Skeletal muscle tissue (tissue), 4 donors: ENCODE data around the gene PAK1IP1. TPM values are rescaled to one million over a fixed set of nuclear protein-coding genes. Genes with fewer than 3 reads are reported as not detected.

Source experiments
- H3K27ac ChIP-seq: one replicate; pipeline ENCODE4 v1.7.0; 2013; ENCODE audit warnings: mild to moderate bottlenecking, low read depth, low read length, inconsistent platforms
- H3K27me3 ChIP-seq, 3 donors: one replicate each; pipeline ENCODE4 v1.7.0; 2013; ENCODE audit warnings: low read length in 3 of 3; ENCODE audit not compliant: control insufficient read depth in 3 of 3, insufficient read depth in 3 of 3
- H3K36me3 ChIP-seq, 3 donors: one replicate each; pipeline ENCODE4 v1.7.0; 2013; ENCODE audit warnings: low read length in 3 of 3; ENCODE audit not compliant: control insufficient read depth in 3 of 3, insufficient read depth in 3 of 3
- H3K4me1 ChIP-seq, 3 donors: one replicate each; pipeline ENCODE4 v1.7.0; 2013; ENCODE audit warnings: low read length in 3 of 3, mild to moderate bottlenecking in 3 of 3; ENCODE audit not compliant: control insufficient read depth in 3 of 3, insufficient read depth in 3 of 3
- H3K4me3 ChIP-seq, 3 donors: one replicate each; pipeline ENCODE4 v1.7.0; 2013; ENCODE audit warnings: low read length in 3 of 3
- H3K9ac ChIP-seq, 3 donors: one replicate each; pipeline ENCODE4 v1.7.0; 2013; ENCODE audit warnings: low read length in 3 of 3, mild to moderate bottlenecking in 3 of 3, moderate library complexity in 2 of 3, low read depth in 1 of 3
- H3K9me3 ChIP-seq, 3 donors: one replicate each; pipeline ENCODE4 v1.7.0; 2013; ENCODE audit warnings: low read length in 3 of 3; ENCODE audit not compliant: control insufficient read depth in 3 of 3
- total RNA-seq: library from RNA; depleted of rRNA; stranded (reverse); fragments of >200 nt; gene quantifications from one replicate; pipeline ENCODE4 v1.2.3, GENCODE V29; 2014
- donor health status: Osteomylitis.

PAK1IP1 gene
- total RNA-seq, 1 donor from 2014 or later: 7.3 TPM

DNA sequence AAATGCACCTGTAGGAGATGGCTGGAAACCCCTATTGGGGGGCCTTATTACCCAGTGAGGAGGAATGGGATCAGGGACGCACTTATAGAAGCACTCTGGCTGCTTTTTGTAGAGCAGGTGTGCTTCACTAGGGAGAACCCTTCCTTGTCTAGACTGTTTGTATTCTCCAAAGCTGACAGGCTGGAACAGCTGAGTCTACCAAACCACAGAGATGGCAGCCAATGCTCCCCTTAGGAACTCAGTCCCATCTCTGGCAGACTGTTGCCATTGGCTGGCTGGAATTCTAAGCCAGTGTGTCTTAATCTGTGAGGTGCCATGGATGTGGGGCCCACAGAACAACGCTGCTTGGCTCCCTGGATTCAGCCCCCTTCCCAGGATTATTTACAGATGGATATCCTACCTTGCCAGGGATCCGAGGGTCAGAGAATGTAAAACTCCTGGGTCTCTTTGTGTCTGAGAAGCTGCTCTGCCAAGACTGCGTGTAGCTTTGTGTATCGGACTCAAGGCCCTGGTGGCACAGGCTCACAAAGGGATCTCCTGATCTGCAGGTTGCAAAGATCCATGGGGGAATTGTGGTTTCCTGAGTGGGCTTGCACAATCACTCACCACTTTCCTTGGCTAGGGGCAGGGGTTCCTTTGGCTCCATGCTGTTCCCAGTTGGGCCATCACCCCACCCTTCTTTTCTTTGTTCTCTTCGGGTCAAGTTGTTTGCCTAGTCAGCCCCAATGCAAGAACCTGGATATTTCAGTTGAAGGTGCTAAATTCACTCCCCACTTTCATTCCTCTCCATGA is 26.4 kb upstream of the PAK1IP1 start:
- Histone ChIP-seq H3K36me3 (no peaks in the 10 kb centered on the region), H3K4me1 (no peaks in the 10 kb centered on the region), H3K4me3 (no peak overlapping the region), H3K9me3 (no peaks in the 10 kb centered on the region), H3K27me3 (peaks cover 0 to 5% (median 3%) of the 10 kb centered on the region in 3 donors), H3K9ac (no peak overlapping the region), H3K27ac (no peak overlapping the region)

GRCh38 chr6:10676403-10676802 is 18.4 kb upstream of the PAK1IP1 start:
- Histone ChIP-seq H3K4me3 (no peak overlapping the region), H3K9me3 (no peaks in the 10 kb centered on the region), H3K4me1 (no peaks in the 10 kb centered on the region), H3K27me3 (no peaks in the 10 kb centered on the region), H3K36me3 (no peaks in the 10 kb centered on the region), H3K27ac (no peak overlapping the region), H3K9ac (no peak overlapping the region)

DNA sequence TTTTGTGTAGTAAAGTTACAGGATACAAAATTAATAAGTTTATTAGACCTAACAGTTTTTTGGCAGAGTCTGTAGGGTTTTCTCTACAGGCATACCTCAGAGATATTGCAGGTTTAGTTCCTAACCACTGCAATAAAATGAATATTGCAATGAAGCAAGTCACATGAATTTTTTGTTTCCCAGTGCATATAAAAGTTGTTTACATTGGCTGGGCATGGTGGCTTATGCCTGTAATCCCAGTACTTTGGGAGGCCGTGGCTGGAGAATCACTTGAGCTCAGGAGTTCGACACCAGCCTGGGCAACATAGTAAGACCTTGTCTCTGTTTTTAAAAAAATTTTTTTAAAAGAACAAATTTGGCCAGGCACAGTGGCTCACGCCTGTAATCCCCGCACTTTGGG is 16.3 kb upstream of the PAK1IP1 start:
- Histone ChIP-seq H3K27me3 (peaks cover 0 to 2% (median 0%) of the 10 kb centered on the region in 3 donors), H3K36me3 (no peaks in the 10 kb centered on the region), H3K4me3 (no peak overlapping the region), H3K4me1 (no peaks in the 10 kb centered on the region), H3K27ac (no peak overlapping the region), H3K9ac (no peak overlapping the region), H3K9me3 (no peaks in the 10 kb centered on the region)

GRCh38 chr6:10681795-10682194 is 13.0 kb upstream of the PAK1IP1 start:
- no peak overlapping the region for H3K27ac ChIP-seq
- no peak overlapping the region for H3K4me3 ChIP-seq
- no peak overlapping the region for H3K9ac ChIP-seq
- H3K9me3 ChIP-seq: no peaks in the 10 kb centered on the region
- H3K36me3 ChIP-seq: no peaks in the 10 kb centered on the region
- H3K4me1 ChIP-seq: no peaks in the 10 kb centered on the region
- H3K27me3 ChIP-seq: peaks cover 0 to 9% (median 0%) of the 10 kb centered on the region in 3 donors

DNA sequence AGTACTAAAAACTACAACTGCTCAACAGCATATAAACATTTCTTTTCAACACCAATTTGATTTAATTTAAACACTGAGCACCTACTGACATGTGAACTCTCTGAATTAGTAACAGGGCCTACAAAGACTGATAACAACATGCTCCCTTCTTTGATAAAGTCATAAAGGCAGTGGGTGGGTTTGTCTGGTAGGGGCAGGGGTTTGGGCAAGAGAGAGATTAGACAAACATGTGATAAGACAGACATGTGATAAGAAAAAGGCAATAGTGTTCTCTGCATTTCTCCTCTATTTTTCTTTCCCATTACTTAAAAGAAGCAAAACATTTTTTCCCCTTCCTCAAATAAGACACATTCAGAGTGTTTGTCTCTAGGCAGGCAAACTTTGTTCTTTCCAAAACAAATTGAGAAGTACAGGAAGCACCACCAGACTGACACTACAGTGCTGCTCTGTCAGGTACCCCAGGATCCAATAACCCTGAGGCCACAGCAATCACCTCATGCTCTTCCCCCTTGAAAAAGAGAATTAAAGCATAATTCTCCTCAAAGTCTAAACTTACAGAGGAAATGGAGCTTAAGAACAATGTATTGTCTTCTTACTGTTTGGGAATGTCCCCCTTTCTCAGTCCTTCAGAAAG is 12.3 kb upstream of the PAK1IP1 start:
- no peak overlapping the region for H3K9ac ChIP-seq
- H3K4me1 ChIP-seq: no peaks in the 10 kb centered on the region
- no peaks in the 10 kb centered on the region for H3K36me3 ChIP-seq
- H3K9me3 ChIP-seq: no peaks in the 10 kb centered on the region
- no peak overlapping the region for H3K27ac ChIP-seq
- peaks cover 0 to 12% (median 0%) of the 10 kb centered on the region in 3 donors for H3K27me3 ChIP-seq
- no peak overlapping the region for H3K4me3 ChIP-seq

DNA sequence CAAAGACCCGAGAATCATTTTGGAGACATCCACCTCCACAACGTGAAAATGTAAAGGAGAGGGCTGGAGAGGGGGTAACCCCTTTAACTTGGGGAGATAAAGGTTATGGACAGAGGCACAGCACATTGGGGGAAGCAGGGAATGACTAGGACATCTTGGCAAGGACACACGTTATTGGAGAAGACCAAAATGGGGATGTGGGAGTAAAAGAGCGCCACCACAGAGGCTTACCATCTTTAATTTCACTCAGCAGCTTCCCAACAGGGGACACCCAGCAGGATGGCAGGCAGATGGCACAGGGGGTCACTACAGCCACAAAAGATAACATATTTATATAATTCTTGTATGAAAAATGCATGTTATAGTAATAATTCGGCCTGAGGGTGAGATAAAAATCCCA is 10.2 kb upstream of the PAK1IP1 start:
- Histone ChIP-seq H3K9ac (no peak overlapping the region), H3K36me3 (no peaks in the 10 kb centered on the region), H3K9me3 (no peaks in the 10 kb centered on the region), H3K27me3 (peaks cover 0 to 15% (median 0%) of the 10 kb centered on the region in 3 donors), H3K4me3 (no peak overlapping the region), H3K27ac (no peak overlapping the region), H3K4me1 (no peaks in the 10 kb centered on the region)

- Histone ChIP-seq H3K9me3 (no peaks in the 10 kb centered on the region), H3K36me3 (no peaks in the 10 kb centered on the region), H3K4me1 (no peaks in the 10 kb centered on the region), H3K27me3 (peaks cover 0 to 15% (median 0%) of the 10 kb centered on the region in 3 donors), H3K9ac (no peak overlapping the region), H3K27ac (no peak overlapping the region), H3K4me3 (no peak overlapping the region)
Observed at GRCh38 chr6:10685092-10685915, 9.5 kb upstream of the PAK1IP1 start.

DNA sequence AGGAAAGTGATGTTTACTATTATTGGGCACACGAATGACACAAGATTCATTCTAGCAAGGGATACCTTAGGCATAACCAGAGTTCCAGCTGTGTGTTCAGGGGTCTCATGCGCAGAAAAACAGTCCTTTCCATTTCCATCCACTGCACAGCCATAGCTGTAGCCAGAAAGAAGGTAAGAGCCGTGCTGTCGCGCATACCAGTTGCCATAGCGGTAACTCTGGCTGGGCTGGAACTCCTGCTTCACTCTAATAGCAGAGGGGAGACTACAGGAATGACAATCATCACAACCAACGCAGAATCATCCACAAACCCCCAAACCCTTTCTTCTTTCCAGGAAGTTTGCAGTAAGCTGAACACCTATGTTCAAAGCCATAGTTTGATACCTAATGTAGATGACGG is 7.9 kb upstream of the PAK1IP1 start:
- no peaks in the 10 kb centered on the region for H3K36me3 ChIP-seq
- H3K9ac ChIP-seq: no peak overlapping the region
- H3K4me3 ChIP-seq: no peak overlapping the region
- H3K4me1 ChIP-seq: no peaks in the 10 kb centered on the region
- H3K9me3 ChIP-seq: no peaks in the 10 kb centered on the region
- no peak overlapping the region for H3K27ac ChIP-seq
- peaks cover 0 to 15% (median 0%) of the 10 kb centered on the region in 3 donors for H3K27me3 ChIP-seq

- H3K4me3 ChIP-seq: no peak overlapping the region
- no peak overlapping the region for H3K27ac ChIP-seq
- no peak overlapping the region for H3K9ac ChIP-seq
- no peaks in the 10 kb centered on the region for H3K36me3 ChIP-seq
- no peaks in the 10 kb centered on the region for H3K4me1 ChIP-seq
- no peaks in the 10 kb centered on the region for H3K9me3 ChIP-seq
- H3K27me3 ChIP-seq: peaks cover 0 to 15% (median 0%) of the 10 kb centered on the region in 3 donors
Observed at GRCh38 chr6:10687582-10687981, 7.2 kb upstream of the PAK1IP1 start.
